NCI-H2081 (cell line): Measurements from ENCODE around the gene OR1D5.
"Not testable (repeated sequence)": the region's sequence is repeated elsewhere in the genome, so short reads cannot be mapped to it uniquely, and the experiment has no call there.

ENCODE experiments used
- DNase-seq, 2 experiments: peaks; one replicate each; lab custom pipeline; 2025; lab: John Stamatoyannopoulos, UW

The OR1D5 gene, protein sequence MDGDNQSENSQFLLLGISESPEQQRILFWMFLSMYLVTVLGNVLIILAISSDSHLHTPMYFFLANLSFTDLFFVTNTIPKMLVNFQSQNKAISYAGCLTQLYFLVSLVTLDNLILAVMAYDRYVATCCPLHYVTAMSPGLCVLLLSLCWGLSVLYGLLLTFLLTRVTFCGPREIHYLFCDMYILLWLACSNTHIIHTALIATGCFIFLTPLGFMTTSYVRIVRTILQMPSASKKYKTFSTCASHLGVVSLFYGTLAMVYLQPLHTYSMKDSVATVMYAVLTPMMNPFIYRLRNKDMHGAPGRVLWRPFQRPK

DNA sequence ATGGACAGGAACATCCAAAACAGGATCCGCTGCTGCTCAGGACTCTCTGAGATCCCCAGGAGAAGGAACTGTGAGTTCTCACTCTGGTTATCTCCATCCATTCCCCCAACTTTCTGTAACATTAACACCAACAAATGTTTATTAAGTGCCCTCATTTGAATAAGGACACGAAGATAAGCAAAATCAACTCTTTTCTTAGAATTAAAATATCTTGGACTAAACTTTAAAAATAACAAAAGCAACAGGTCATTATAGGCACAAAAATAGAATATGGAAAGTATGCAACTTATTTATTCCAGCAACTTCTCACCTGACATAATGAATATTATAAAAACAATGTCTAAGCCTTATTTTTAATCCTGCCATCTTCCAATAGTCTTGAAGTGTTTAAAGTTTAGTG lies at the start of gene OR1D5:
OR1D5 (minus strand) TSS at position 101 of the 400 bp plus-strand sequence; CDS start at position 101, 0 bp downstream.
- DNase-seq: not testable (repeated sequence)

DNA sequence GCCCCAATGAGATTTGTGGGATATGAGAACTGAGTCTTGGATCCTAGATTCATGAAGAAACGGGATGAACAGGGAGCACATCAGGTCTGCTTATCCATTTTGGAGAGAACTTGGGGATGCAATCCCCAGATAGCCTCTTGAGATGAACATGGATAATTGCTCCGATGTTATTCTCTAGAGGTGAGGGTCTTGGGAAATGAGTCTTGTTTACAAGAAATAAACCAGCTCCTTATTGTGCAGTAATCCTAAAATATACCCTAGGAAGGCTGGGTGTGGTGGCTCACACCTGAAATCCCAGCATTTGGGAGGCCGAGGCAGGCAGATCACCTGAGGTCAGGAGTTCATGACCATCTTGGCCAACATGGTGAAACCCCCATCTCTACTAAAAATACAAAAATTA lies 40.9 kb upstream of the OR1D5 start, which contains the start of gene OR1D2:
OR1D2 (minus strand) TSS at position 101 of the 400 bp plus-strand sequence. CDS start 11,426 bp downstream, outside the sequence.
- DNase-seq: no peak

DNA sequence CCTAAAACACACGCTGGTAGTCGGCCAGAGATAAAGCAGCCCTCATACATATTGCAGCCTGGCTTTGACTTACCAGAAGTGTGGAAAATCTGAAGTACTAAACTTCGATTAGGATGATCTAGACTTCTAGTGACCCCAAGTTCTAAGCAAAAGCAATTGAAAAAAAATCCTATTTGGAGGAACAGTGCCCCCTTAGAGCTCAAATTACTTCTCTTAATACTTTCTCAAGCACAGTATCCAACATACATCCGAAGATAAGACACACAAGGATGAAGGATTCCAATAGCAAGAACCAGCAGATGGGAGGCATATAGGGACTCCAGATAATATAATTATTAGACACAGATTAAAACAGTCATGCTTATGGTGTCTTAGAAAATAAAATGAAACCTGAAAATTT lies 10.4 kb upstream of the OR1D5 start:
- not testable (repeated sequence) for DNase-seq

DNA sequence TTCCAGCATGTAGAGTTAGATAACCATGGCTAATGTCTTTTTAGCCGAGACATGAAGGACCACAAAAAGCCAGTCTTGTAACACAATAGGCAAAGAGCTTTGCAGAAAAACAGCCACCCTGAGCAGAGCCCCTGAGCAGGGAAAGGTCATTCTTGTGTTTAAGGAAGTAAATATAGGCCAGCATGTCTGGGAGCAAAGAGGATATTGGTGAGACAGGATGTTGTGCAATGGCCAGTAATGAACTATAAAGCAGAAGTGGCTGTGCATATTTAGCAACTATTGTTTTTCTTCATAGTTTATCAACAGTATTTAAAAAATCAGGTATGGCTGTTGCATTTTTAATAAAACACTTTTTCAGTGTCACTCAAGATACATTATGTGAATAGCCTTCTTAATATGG lies 1.8 kb upstream of the OR1D5 start:
- DNase-seq: not testable (repeated sequence)

DNA sequence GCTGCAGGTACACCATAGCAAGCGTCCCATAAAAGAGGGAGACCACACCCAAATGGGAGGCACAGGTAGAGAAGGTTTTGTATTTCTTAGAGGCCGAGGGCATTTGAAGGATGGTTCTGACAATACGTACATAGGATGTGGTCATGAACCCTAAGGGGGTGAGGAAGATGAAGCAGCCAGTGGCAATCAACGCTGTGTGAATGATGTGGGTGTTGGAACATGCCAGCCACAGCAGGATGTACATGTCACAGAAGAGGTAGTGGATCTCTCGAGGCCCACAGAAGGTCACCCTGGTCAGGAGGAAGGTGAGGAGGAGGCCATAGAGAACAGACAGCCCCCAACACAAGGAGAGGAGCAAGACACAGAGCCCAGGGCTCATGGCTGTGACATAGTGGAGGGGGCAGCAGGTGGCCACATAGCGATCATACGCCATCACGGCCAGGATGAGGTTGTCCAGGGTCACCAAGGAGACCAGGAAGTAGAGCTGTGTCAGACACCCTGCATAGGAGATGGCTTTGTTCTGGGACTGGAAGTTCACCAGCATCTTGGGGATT lies 506 bp downstream of the OR1D5 start:
- not testable (repeated sequence) for DNase-seq

DNA sequence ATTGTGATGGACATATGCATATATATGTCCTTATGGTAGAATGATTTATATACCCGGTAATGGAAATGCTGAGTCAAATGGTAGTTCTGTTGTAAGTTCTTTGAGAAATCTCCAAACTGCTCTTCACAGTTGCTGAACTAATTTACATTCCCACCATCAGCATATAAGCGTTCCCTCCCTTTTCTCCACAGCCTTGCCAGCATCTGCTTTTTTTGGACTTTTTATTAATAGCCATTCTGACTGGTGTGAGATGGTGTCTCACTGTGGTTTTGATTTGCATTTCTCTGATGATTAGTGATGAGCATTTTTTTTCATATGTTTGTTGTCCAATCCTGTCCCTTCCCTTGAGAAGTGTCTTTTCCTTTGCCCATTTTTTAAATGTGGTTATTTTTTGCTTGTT lies 8.5 kb downstream of the OR1D5 start:
- DNase-seq: not testable (repeated sequence)

DNA sequence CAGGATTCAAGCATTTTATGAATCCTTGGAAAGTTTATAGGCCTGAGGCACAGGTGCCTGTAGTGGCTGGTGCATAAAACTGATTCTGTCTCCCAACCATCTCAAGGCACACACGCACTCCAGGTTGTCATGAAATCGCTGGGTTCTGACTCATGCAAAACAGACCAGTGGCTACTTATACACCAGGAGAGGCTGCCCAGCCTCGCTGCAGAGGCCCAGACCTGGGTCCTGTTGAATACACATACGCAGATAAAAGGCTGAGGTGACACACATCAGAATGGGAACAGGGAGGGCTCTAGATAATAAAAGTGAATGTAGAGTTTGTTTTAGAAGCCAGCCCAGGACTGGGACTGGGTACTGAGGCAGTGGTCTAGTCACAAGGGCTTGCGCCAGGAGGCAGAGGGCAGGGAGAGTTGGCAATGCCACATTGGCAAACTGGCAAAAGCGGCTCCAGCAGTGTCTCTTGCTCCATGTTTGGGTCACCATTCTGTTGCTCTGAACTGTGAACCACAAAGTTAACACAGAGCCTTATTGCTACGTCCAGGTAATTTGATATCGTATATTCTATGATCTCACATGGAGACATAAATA lies 13.6 kb downstream of the OR1D5 start:
- no peak for DNase-seq

DNA sequence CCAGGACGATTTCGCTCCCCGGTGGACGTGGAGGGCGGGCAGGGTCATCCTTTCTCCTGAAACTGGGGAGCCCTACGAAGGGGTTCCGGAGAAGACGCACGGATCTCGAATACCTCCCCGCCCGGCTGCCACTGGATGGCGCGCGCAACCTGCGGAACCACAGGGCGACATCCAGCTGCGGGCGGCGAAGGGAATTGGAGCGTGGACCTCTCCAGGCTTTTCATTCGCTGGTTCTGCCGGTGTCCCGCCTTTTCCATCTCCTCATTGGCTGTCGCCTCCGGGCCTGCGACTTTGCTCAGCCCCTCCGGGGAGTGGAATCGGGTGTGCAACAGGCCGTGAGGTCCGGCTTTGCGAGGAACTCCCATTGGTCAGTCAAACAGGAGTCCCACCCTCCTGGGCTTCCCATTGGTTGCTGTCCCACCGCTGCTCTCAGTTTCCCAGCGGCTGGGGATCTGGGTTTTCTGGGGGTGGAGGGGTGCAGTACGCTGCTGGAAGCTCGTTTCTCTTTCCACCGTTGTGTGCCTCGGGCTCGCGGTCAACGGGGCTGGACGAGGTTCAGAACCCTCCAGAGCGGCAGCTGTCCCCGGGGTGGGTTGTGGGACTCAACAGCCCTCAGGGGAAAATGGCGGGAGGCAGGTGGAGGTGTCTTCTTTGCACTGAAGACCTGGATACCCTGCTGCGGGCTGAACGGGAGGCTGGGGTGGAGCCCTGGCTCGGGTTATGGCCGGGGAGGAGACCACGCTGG lies 14.5 kb downstream of the OR1D5 start:
- DNase-seq: peak; percentile 94 to 98

DNA sequence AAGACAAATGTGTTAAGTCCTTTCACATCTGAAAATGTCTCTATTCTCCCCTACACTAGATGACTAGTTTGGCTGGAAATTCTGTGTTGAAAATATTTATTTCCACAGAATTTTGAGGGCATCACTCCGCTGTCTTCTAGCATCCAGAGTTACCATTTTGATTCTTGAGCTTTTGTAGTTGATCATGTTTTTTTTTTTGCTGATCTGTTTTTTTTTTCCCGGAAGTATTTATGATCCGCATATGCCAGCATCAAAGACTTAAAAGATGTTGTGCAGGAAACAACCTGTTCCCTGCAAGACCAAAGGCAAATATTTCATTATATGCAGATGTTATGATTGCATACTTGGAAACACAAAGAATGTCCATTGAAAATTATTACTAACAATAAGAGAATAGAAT lies 16.7 kb downstream of the OR1D5 start:
- no peak for DNase-seq

DNA sequence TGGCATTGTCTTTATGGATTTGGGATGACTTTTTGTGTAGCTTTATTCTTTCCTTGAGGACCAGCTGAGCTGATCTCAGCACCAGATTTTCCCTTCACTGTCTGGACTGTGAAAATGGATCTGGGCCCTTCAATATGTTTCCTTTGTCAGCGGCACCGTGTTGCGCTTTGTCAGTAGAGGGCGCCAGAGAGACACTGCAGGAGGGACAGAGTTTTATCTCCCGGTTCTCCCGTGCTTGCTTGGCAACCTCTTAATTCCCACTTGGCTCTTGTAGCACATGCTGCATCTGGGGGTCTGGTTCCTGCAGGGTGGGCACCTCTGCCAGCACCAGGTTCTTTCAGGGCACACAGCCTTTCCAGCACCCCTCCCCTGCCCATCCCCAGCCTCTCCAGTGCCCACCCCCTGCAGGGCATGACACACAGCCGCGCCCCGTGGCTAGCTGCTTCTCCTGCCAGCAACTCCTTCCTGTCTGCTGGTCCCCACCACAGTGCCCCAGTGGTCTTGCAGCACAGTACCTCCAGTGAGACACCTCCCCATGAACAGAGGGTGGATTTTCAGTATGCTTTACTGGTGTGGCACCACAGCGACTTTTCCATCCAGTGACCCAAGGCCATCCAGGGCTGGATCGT lies 19.6 kb downstream of the OR1D5 start:
- DNase-seq: peak in 1 of 2 experiments; percentile 10

DNA sequence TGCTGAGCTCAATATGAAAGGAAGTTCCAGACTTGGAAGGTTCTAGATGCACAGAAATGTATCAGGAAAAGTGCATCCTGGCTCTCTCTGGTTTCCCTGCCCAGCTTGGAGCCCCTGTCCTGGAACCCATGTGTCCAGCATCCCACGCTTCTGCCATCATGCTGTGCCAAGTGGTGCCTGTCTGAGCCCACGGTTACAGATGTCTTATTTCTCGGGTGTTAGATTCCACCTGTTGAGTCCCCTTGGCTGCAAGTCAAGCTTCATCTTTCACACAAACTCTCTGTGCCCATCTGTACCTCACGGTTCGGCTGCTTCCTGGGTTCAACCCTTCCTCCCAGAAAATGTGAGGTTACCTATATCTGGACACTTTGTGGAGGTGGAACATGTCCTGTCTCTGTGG lies 22.5 kb downstream of the OR1D5 start:
- no peak for DNase-seq

DNA sequence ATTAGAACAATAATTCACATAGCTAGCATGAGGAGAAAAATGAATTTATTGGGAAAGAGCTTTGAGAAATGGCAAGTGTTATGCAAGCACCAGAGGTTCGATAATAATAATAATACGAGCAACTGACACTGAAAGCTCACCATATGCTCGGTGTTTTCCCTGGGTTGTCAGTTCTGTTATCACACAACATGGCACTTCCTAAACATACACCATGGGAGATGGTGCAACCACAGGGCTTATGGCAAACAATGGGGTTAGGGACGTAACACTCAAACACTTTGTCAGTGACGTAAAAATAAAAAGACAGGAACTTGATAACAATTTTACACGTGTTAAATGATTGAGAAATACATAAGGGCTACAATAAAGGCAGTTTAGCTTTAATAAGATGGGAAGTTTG lies 23.7 kb downstream of the OR1D5 start:
- DNase-seq: no peak

DNA sequence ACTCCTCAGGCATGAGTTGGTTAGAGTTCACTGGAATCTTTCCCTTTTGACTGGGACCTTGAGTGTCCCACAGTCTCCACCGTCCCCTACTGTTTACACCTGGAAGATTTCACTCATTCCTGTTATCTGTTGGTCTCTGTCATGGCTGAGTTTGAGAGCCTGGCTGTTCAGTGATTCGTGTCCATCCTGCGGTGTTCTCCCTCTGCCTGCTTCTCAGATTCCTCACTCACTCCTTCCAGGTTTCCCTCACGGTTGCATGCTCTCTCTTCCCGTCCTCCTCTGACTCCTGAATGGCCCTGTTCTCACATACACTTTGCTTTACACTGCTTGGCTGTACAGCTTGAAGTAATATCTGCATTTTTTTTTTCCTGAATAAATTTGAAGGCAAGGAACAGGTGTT lies 24.5 kb downstream of the OR1D5 start:
- DNase-seq: no peak

DNA sequence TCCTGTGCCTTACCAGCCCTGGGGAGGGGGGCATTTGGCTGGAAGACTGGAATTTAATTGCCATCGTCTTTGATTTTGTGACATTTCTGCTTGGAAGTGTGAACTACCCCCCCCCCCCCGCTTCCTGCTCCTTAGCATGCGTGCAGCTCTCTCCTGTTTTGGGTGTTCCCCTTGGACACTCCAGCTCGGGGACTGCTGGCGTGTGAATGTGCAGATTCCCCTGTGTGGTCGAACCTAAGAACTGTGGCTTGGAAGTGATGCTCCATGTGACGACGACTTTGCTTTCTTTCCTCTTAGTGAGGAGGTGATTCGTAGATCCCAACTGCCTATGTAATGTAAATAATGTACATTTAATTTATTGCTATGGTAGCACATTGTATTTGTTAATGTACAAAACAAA lies 26.1 kb downstream of the OR1D5 start:
- DNase-seq: no peak

DNA sequence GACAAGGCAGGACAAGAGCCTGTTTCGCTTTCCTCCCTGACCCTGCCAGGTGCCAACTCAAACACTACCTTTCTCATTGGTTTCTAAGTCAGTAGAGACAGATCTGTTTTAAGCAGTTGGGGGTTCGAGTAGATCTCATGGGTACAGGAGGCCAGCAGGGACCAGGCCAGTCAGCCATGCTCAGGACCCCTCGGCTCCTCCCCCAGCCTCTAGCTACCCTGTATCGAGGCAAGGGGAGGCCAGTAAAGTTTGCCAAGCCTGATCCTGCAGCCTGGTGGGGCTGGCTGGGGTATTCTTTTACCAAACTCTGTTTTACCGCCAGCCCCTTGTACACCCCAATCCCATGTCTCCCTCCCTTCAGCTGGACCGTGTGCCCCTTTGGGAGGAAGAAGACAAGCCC lies 26.6 kb downstream of the OR1D5 start:
- no peak for DNase-seq

DNA sequence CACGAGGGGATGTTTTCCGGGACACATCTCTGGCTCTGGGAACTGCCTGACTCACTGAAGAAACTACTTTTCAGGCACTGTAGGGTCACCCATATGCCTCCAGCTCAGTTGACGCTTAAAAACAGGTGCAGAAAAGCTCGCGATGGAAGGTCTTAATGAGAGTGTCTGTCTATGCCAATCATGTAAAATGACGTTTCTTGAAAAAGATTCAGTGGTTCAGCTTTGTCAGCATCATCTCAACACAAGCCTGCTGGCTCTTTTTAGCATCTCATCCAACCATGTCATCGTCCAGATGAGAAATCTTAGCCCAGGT lies 27.5 kb downstream of the OR1D5 start:
- no peak for DNase-seq

DNA sequence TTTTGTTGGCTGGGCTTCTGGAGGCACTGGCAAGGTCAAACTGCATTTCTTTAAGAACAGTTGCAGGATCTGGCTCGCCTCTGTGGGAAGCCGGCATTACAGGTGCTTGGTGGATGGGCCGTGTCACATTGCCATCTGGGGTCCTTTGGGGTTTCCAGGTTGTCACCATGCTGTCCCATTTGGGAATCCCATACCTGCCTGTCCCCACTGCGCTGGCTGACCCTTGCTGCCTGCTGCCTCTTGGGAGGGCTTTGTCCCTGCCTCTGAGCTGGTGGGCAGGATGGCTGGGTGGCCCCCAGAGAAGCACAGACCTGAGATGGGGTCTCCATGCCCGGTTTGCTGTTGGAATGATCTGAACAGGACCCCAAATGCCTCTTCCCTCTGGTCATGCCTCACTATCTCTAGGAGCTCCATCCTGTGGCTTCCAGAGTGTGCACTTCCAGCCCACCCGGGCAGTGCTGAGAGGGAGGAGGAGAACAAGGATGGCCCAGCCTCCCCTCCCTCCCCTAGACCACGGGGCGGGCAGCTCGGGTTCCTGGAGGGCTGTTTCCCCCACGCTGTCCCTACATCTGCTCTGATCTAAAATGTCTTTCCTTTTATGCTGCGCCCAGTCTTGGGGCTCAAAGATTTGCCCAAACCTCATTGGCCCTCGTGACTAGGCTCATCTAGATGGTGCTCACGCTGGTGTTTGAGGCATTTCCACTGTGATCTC lies 28.0 kb downstream of the OR1D5 start:
- DNase-seq: no peak

DNA sequence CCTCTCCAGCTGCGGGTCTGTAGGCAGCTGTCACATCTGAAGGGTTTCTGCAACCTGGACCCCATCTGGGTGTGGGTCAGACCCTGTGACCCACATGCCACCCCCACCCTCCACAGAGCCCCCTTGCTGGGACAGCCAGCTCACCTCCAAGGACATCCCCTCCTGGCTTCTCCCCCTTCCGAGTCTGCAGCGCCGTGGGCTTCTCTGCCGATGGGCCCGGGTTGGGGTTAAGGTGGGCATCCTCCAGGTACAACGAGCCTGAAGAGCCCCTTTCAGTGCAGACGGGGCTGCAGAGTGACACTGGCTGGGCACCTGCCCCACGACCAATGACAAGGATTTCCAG lies 28.9 kb downstream of the OR1D5 start:
- DNase-seq: no peak

DNA sequence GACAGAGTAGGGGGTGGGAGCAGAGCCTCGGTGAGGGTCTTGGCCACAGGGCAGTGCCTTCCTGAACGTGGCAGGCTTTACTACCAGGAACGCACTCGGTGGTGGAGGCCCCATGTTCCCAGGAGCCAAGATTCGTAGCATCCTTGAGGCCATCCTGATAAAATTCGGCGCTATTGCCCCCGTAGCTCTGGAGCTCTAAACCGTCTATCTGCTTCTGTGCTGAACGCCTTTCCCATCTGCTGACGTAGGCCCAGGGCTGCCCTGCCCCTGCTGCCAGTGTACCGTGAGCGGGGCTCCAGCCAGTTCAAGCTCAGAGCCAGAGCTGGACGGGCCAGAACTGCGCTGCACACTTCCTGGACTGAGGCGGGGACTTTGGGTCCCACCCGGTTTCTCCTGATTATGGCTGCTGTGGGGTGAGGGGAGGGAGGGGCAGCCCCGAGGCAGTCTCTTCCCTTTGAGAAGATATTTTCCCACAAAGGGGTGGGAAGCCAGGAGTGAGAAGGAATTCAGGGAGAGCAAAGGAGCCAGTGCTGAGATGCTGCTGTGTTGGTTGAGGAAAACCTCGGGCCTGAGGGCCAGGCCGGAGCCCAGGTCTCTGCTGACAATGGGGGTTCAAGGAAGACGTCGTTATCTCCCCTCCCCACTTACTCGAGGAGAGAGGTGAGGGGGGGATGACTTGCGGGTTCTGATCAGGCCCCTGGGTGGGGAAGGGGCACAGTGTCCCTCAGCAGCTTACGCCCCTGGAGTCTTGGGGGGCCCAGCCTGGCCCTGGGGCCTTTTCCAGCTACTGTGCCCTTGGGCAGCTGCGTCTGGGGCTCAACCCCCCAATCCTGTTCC lies 29.4 kb downstream of the OR1D5 start:
- no peak for DNase-seq

DNA sequence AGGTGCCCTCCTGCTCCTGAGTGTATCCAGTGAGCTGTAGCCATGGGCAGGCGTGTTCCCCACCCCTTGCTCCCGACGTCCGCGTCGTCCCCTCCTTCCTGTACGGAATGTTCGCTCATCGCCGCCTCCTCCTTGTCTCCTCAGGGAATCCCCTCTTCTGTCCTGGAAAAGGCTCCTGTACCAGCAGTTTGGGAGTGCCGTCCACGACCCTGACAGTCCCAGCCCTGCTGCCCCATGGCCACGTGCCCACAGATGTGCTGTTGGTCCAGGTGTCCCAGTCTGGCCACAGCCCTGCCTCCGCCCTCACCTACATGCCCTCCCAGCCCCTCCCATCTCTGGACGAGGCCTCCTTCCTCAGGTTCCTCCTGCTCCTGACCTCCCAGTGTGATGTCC lies 30.2 kb downstream of the OR1D5 start:
- DNase-seq: no peak
